ENCODE data around the gene CDC20. TPM values are rescaled to one million over a fixed set of nuclear protein-coding genes. Genes with fewer than 3 reads are reported as not detected.

CDC20 gene
- total RNA-seq, 2 donors from 2014 or later: 127 to 199 TPM

GRCh38 chr1:43319766-43320165 lies 39.0 kb upstream of the CDC20 start:
- Mint-ChIP-seq H3K27me3 (no peaks in the 10 kb centered on the region), H3K36me3 (ENCODE audit: low read depth) (no peaks in the 10 kb centered on the region), H3K27ac (no peak overlapping the region), H3K4me3 (no peak overlapping the region), H3K4me1 (peaks cover 4% of the 10 kb centered on the region), H3K9me3 (peaks cover 7% of the 10 kb centered on the region)
- ATAC-seq (replicated peaks): no peak

GRCh38 chr1:43321331-43321891 lies 37.4 kb upstream of the CDC20 start:
- Mint-ChIP-seq H3K27ac (no peak overlapping the region), H3K27me3 (no peaks in the 10 kb centered on the region), H3K4me3 (no peak overlapping the region), H3K4me1 (peaks cover 4% of the 10 kb centered on the region), H3K36me3 (ENCODE audit: low read depth) (no peaks in the 10 kb centered on the region), H3K9me3 (peaks cover 10% of the 10 kb centered on the region)
- no peak for ATAC-seq (replicated peaks)

GRCh38 chr1:43322506-43322905 lies 36.3 kb upstream of the CDC20 start:
- H3K27ac Mint-ChIP-seq: no peak overlapping the region
- no peak overlapping the region for H3K4me3 Mint-ChIP-seq
- H3K27me3 Mint-ChIP-seq: no peaks in the 10 kb centered on the region
- H3K4me1 Mint-ChIP-seq: peaks cover 4% of the 10 kb centered on the region
- H3K36me3 Mint-ChIP-seq (ENCODE audit: low read depth): no peaks in the 10 kb centered on the region
- ATAC-seq (replicated peaks): no peak
- H3K9me3 Mint-ChIP-seq: peaks cover 10% of the 10 kb centered on the region

- no peak overlapping the region for H3K27ac Mint-ChIP-seq
- H3K27me3 Mint-ChIP-seq: no peaks in the 10 kb centered on the region
Observed at GRCh38 chr1:43324810-43325209, 34.0 kb upstream of the CDC20 start.

GRCh38 chr1:43325381-43325780 lies 33.4 kb upstream of the CDC20 start:
- Mint-ChIP-seq H3K36me3 (ENCODE audit: low read depth) (no peaks in the 10 kb centered on the region), H3K27me3 (no peaks in the 10 kb centered on the region)

More at GRCh38 chr1:43324810-43325209, 34.0 kb upstream of the CDC20 start:
- Mint-ChIP-seq H3K4me1 (peaks cover 2% of the 10 kb centered on the region), H3K36me3 (ENCODE audit: low read depth) (no peaks in the 10 kb centered on the region), H3K9me3 (peaks cover 14% of the 10 kb centered on the region), H3K4me3 (no peak overlapping the region)
- ATAC-seq (replicated peaks): no peak

GRCh38 chr1:43327549-43328292 lies 31.1 kb upstream of the CDC20 start:
- peaks cover 14% of the 10 kb centered on the region for H3K9me3 Mint-ChIP-seq
- no peak overlapping the region for H3K4me3 Mint-ChIP-seq
- H3K27ac Mint-ChIP-seq: no peak overlapping the region
- no peaks in the 10 kb centered on the region for H3K27me3 Mint-ChIP-seq
- H3K4me1 Mint-ChIP-seq: peaks cover 10% of the 10 kb centered on the region
- H3K36me3 Mint-ChIP-seq (ENCODE audit: low read depth): no peaks in the 10 kb centered on the region
- ATAC-seq (replicated peaks): peak; percentile 18

More at GRCh38 chr1:43325381-43325780, 33.4 kb upstream of the CDC20 start:
- peaks cover 14% of the 10 kb centered on the region for H3K9me3 Mint-ChIP-seq
- no peak for ATAC-seq (replicated peaks)
- no peak overlapping the region for H3K4me3 Mint-ChIP-seq
- no peak overlapping the region for H3K27ac Mint-ChIP-seq
- H3K4me1 Mint-ChIP-seq: peaks cover 8% of the 10 kb centered on the region

GRCh38 chr1:43329995-43330751 lies 28.6 kb upstream of the CDC20 start:
- no peaks in the 10 kb centered on the region for H3K27me3 Mint-ChIP-seq
- peaks cover 3% of the 10 kb centered on the region for H3K9me3 Mint-ChIP-seq
- peak overlapping the region; percentile 27 for H3K4me3 Mint-ChIP-seq
- peak overlapping the region; percentile 60 for H3K27ac Mint-ChIP-seq
- no peaks in the 10 kb centered on the region for H3K36me3 Mint-ChIP-seq (ENCODE audit: low read depth)
- ATAC-seq (replicated peaks): peak; percentile 98
- peaks cover 10% of the 10 kb centered on the region for H3K4me1 Mint-ChIP-seq

GRCh38 chr1:43331688-43332087 lies 27.1 kb upstream of the CDC20 start:
- Mint-ChIP-seq H3K27ac (no peak overlapping the region), H3K4me3 (no peak overlapping the region), H3K4me1 (peaks cover 10% of the 10 kb centered on the region), H3K9me3 (peaks cover 3% of the 10 kb centered on the region), H3K36me3 (ENCODE audit: low read depth) (no peaks in the 10 kb centered on the region), H3K27me3 (no peaks in the 10 kb centered on the region)
- ATAC-seq (replicated peaks): no peak

GRCh38 chr1:43334453-43335205 lies 24.2 kb upstream of the CDC20 start:
- no peak for ATAC-seq (replicated peaks)
- Mint-ChIP-seq H3K4me1 (peaks cover 10% of the 10 kb centered on the region), H3K9me3 (no peaks in the 10 kb centered on the region)

GRCh38 chr1:43337588-43337987 lies 21.2 kb upstream of the CDC20 start, which contains the start of gene MPL:
TSS of gene MPL (plus strand) at chr1:43337818. CDS start at chr1:43337849, 31 bp downstream.
- ATAC-seq (replicated peaks): no peak
- H3K27ac Mint-ChIP-seq: no peak within 1 kb of the TSS
- no peak within 1 kb of the TSS for H3K4me3 Mint-ChIP-seq
- no peaks in the 10 kb centered on the region for H3K4me1 Mint-ChIP-seq
- no peaks in the 10 kb centered on the region for H3K27me3 Mint-ChIP-seq
- H3K9me3 Mint-ChIP-seq: no peaks in the 10 kb centered on the region
- no peaks in the 10 kb centered on the region for H3K36me3 Mint-ChIP-seq (ENCODE audit: low read depth)

More at GRCh38 chr1:43334453-43335205, 24.2 kb upstream of the CDC20 start:
- H3K4me3 Mint-ChIP-seq: no peak overlapping the region
- H3K27ac Mint-ChIP-seq: no peak overlapping the region
- H3K36me3 Mint-ChIP-seq (ENCODE audit: low read depth): no peaks in the 10 kb centered on the region
- H3K27me3 Mint-ChIP-seq: no peaks in the 10 kb centered on the region

- no peaks in the 10 kb centered on the region for H3K36me3 Mint-ChIP-seq (ENCODE audit: low read depth)
- ATAC-seq (replicated peaks): no peak
- no peaks in the 10 kb centered on the region for H3K27me3 Mint-ChIP-seq
- H3K4me3 Mint-ChIP-seq: no peak overlapping the region
- no peak overlapping the region for H3K27ac Mint-ChIP-seq
- H3K4me1 Mint-ChIP-seq: no peaks in the 10 kb centered on the region
- H3K9me3 Mint-ChIP-seq: no peaks in the 10 kb centered on the region
Observed at GRCh38 chr1:43338001-43338400, 20.8 kb upstream of the CDC20 start.

GRCh38 chr1:43339584-43340232 lies 19.1 kb upstream of the CDC20 start:
- Mint-ChIP-seq H3K9me3 (no peaks in the 10 kb centered on the region), H3K36me3 (ENCODE audit: low read depth) (no peaks in the 10 kb centered on the region), H3K4me1 (no peaks in the 10 kb centered on the region), H3K4me3 (no peak overlapping the region), H3K27me3 (no peaks in the 10 kb centered on the region), H3K27ac (no peak overlapping the region)
- no peak for ATAC-seq (replicated peaks)

- Mint-ChIP-seq H3K27me3 (no peaks in the 10 kb centered on the region), H3K4me3 (no peak overlapping the region), H3K4me1 (peaks cover 4% of the 10 kb centered on the region)
Observed at GRCh38 chr1:43340559-43340958, 18.2 kb upstream of the CDC20 start.

More at GRCh38 chr1:43340559-43340958, 18.2 kb upstream of the CDC20 start:
- Mint-ChIP-seq H3K36me3 (ENCODE audit: low read depth) (no peaks in the 10 kb centered on the region), H3K27ac (no peak overlapping the region), H3K9me3 (no peaks in the 10 kb centered on the region)
- ATAC-seq (replicated peaks): no peak
